Endodermal cell (in vitro differentiated cells): ENCODE measurements around the gene EHD4. TPM values are rescaled to one million over a fixed set of nuclear protein-coding genes. Genes with fewer than 3 reads are reported as not detected.
A peak's percentile ranks its signal among the peaks of the same experiment; 100 is the strongest.

Source experiments
- DNase-seq: peaks from one replicate; pipeline ENCODE4 v3.0.0-alpha.2; 2017
- H3K27ac ChIP-seq: 2 replicates; pipeline ENCODE4 v1.5.1; 2013; ENCODE audit warnings: mild to moderate bottlenecking, low read depth, low read length, moderate library complexity
- H3K27me3 ChIP-seq: 2 replicates; pipeline ENCODE4 v1.6.1; 2013; ENCODE audit warnings: mild to moderate bottlenecking, low read length, moderate library complexity; ENCODE audit not compliant: insufficient read depth, control insufficient read depth, poor library complexity, severe bottlenecking
- H3K36me3 ChIP-seq: 2 replicates; pipeline ENCODE4 v1.7.0; 2013; ENCODE audit warnings: mild to moderate bottlenecking, low read length, moderate library complexity; ENCODE audit not compliant: control insufficient read depth, insufficient read depth
- H3K4me1 ChIP-seq: one replicate; pipeline ENCODE4 v1.7.0; 2013; ENCODE audit warnings: low read length; ENCODE audit not compliant: control insufficient read depth, insufficient read depth
- H3K4me3 ChIP-seq: 2 replicates; pipeline ENCODE4 v1.5.1; 2013; ENCODE audit warnings: mild to moderate bottlenecking, low read length, moderate library complexity
- H3K9ac ChIP-seq: 2 replicates; pipeline ENCODE4 v1.6.1; 2013; ENCODE audit warnings: mild to moderate bottlenecking, low read length, moderate library complexity; ENCODE audit not compliant: poor library complexity, severe bottlenecking; ENCODE audit errors: extremely low read depth
- H3K9me3 ChIP-seq: 2 replicates; pipeline ENCODE4 v1.6.1; 2013; ENCODE audit warnings: mild to moderate bottlenecking, low read length, moderate library complexity; ENCODE audit not compliant: control insufficient read depth
- H3K27ac Mint-ChIP-seq: 2 replicates; pipeline ENCODE4 v1.8.0; 2020; ENCODE audit warnings: mixed read lengths
- H3K27me3 Mint-ChIP-seq: 2 replicates; pipeline ENCODE4 v1.8.0; 2021; ENCODE audit warnings: mild to moderate bottlenecking, mixed read lengths; ENCODE audit not compliant: insufficient read depth
- H3K36me3 Mint-ChIP-seq: 2 replicates; pipeline ENCODE4 v1.8.0; 2020; ENCODE audit warnings: low read depth, mixed read lengths
- H3K4me1 Mint-ChIP-seq: 2 replicates; pipeline ENCODE4 v1.8.0; 2020; ENCODE audit warnings: mixed read lengths
- H3K4me3 Mint-ChIP-seq: 2 replicates; pipeline ENCODE4 v1.8.0; 2020; ENCODE audit warnings: mild to moderate bottlenecking, moderate library complexity, mixed read lengths
- H3K9me3 Mint-ChIP-seq: 2 replicates; pipeline ENCODE4 v1.8.0; 2020; ENCODE audit warnings: mild to moderate bottlenecking, mixed read lengths
- WGBS, 2 experiments: methylation state at CpG; one replicate each; pipeline versions ENCODE4 v1.1.5 to v1.1.7; 2013; ENCODE audit warnings: missing lambda C conversion rate in 2 of 2, mixed read lengths in 1 of 2; ENCODE audit not compliant: insufficient coverage in 1 of 2, insufficient read length in 1 of 2; 5-methylcytosine and 5-hydroxymethylcytosine counted together
- total RNA-seq, 2 donors: library from RNA; stranded (reverse); fragmentation: NEBNext Ultra II Directional in 1 of 2; extraction: Animal tissue kit (Norgen Biotek cat#: 25700) in 1 of 2; gene quantifications; 2 replicates in 1 of 2; 3 replicates in 1 of 2; pipeline ENCODE4 v1.2.1, GENCODE V29; 2021
- TF ChIP-seq, protein P1 (sequence below): fragments of 200-600 bp; sonication (generic); conservative IDR thresholded peaks from 2 replicates; pipeline ENCODE4 v1.5.0; 2021; ENCODE audit warnings: antibody characterized with exemption, mild to moderate bottlenecking

Gene EHD4
- total RNA-seq, 2 donors from 2014 or later, result 16.9 to 17.3 TPM

DNA sequence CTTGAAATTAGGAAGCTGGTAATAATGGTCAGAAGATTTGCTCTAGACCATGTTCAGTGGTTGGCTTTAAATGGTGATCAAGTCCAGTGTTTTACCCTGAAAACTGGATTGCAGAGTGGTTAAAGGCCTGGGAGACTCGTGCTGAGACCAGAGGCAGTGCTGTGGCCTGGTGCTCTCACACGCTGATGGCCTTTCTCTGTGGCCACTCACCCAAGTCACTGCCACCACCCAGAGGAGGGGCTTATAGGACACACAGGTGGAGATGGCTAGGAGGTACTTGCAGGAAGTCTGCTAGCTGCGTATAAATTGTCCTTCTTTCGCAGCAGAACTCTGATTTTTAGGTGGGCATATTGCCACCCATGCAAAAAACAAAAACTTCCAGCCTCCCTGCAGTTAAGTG, 6.2 kb upstream of the EHD4 start:
- Histone ChIP-seq H3K4me3 (no peak overlapping the region), H3K4me1 (peaks cover 4% of the 10 kb centered on the region), H3K9ac (no peak overlapping the region), H3K27ac (no peak overlapping the region), H3K9me3 (no peaks in the 10 kb centered on the region), H3K36me3 (no peaks in the 10 kb centered on the region), H3K27me3 (peaks cover 6% of the 10 kb centered on the region)
- TF ChIP-seq, protein P1, sequence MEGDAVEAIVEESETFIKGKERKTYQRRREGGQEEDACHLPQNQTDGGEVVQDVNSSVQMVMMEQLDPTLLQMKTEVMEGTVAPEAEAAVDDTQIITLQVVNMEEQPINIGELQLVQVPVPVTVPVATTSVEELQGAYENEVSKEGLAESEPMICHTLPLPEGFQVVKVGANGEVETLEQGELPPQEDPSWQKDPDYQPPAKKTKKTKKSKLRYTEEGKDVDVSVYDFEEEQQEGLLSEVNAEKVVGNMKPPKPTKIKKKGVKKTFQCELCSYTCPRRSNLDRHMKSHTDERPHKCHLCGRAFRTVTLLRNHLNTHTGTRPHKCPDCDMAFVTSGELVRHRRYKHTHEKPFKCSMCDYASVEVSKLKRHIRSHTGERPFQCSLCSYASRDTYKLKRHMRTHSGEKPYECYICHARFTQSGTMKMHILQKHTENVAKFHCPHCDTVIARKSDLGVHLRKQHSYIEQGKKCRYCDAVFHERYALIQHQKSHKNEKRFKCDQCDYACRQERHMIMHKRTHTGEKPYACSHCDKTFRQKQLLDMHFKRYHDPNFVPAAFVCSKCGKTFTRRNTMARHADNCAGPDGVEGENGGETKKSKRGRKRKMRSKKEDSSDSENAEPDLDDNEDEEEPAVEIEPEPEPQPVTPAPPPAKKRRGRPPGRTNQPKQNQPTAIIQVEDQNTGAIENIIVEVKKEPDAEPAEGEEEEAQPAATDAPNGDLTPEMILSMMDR, result no peak
- Mint-ChIP-seq H3K9me3 (no peaks in the 10 kb centered on the region), H3K27me3 (peaks cover 2% of the 10 kb centered on the region), H3K36me3 (no peaks in the 10 kb centered on the region), H3K27ac (no peak overlapping the region), H3K4me1 (peaks cover 17% of the 10 kb centered on the region), H3K4me3 (no peak overlapping the region)
- WGBS, 2 experiments, result 86 to 91% methylated on average over 2 to 4 of the region's 4 CpGs
- DNase-seq, result peak; percentile 39

DNA sequence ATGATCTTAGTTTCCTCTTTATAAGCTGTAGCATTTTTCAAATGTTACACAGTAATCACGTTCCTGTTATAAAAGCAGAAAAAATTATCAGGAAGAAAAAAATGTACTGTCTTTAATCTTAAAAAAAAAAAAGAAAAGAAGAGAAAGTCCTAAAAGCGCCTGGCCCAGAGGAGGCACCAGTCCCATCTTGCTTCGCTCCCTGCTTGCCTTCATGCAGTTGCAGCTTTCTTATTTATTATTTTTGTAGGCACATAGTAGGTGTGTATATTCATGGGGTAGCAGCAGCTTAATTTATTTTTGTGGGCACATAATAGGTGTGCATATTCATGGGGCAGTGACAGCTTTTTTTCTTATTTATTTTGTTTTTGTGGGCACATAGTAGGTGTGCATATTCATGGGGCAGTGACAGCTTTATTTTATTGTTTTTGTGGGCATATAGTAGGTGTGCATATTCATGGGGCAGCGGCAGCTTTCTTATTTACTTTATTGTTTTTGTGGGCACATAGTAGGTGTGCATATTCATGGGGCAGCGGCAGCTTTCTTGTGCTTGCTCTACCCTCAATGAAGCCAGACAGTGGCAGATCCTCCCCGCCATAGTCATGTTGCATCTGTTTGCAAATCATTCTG, 5.5 kb upstream of the EHD4 start:
- H3K4me3 Mint-ChIP-seq, result no peak overlapping the region

DNA sequence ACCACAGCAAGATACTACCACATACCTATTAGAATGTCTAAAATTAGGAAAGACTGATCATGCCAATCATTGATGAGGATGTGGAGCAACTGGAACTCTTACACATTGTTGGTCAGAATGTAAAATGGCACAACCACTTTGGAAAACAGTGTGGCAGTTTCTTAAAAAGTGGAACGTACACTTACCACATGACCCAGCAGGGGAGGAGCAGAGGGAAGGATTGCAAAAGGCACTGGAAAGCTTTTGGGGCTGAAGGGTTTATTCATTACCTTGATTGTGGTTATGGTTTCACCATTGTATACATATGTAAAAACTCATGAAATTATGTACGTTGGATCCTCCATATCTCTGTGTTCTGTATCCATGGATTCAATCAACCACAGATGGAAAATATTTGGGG, 3.3 kb upstream of the EHD4 start:
- peaks cover 6% of the 10 kb centered on the region for H3K27me3 ChIP-seq
- Mint-ChIP-seq H3K4me3 (no peak overlapping the region), H3K27me3 (peaks cover 2% of the 10 kb centered on the region), H3K27ac (no peak overlapping the region), H3K9me3 (no peaks in the 10 kb centered on the region), H3K36me3 (no peaks in the 10 kb centered on the region), H3K4me1 (peaks cover 17% of the 10 kb centered on the region)
- H3K27ac ChIP-seq, result no peak overlapping the region
- H3K4me3 ChIP-seq, result no peak overlapping the region
- 67 to 76% methylated on average over 1 of the region's 2 CpGs for WGBS, 2 experiments
- no peak overlapping the region for H3K9ac ChIP-seq
- H3K36me3 ChIP-seq, result no peaks in the 10 kb centered on the region
- TF ChIP-seq, protein P1, result no peak
- DNase-seq, result no peak
- no peaks in the 10 kb centered on the region for H3K9me3 ChIP-seq
- peaks cover 4% of the 10 kb centered on the region for H3K4me1 ChIP-seq

More for the DNA sequence above, 5.5 kb upstream of the EHD4 start:
- no peak overlapping the region for H3K27ac ChIP-seq
- H3K27me3 Mint-ChIP-seq, result peaks cover 2% of the 10 kb centered on the region
- H3K27ac Mint-ChIP-seq, result no peak overlapping the region
- no peaks in the 10 kb centered on the region for H3K9me3 ChIP-seq
- no peaks in the 10 kb centered on the region for H3K9me3 Mint-ChIP-seq
- peaks cover 6% of the 10 kb centered on the region for H3K27me3 ChIP-seq
- peak; percentile 10 for DNase-seq
- H3K4me1 ChIP-seq, result peaks cover 4% of the 10 kb centered on the region
- no peak overlapping the region for H3K4me3 ChIP-seq
- 91 to 94% methylated on average over 4 to 6 of the region's 6 CpGs for WGBS, 2 experiments
- H3K36me3 ChIP-seq, result no peaks in the 10 kb centered on the region
- TF ChIP-seq, protein P1, result no peak
- H3K36me3 Mint-ChIP-seq, result no peaks in the 10 kb centered on the region
- no peak overlapping the region for H3K9ac ChIP-seq
- peaks cover 17% of the 10 kb centered on the region for H3K4me1 Mint-ChIP-seq
